Kidney epithelial cell (primary cell): ENCODE measurements around the gene MALT1. TPM values are rescaled to one million over a fixed set of nuclear protein-coding genes. Genes with fewer than 3 reads are reported as not detected.

Source experiments
- DNase-seq: peaks from one replicate; pipeline ENCODE4 v3.0.0-alpha.2; 2010; ENCODE audit warnings: low read depth
- H3K27me3 ChIP-seq: 2 replicates; pipeline ENCODE4 v1.6.0; 2011; ENCODE audit warnings: low read length; ENCODE audit not compliant: control insufficient read depth, insufficient read depth
- H3K36me3 ChIP-seq: 2 replicates; pipeline ENCODE4 v1.5.1; 2011; ENCODE audit warnings: low read length; ENCODE audit not compliant: control insufficient read depth, insufficient read depth
- H3K4me3 ChIP-seq: 2 replicates; pipeline ENCODE4 v1.5.1; 2011; ENCODE audit warnings: low read depth, mild to moderate bottlenecking, control low read depth, low read length
- total RNA-seq: library from RNA; depleted of rRNA; stranded (reverse); fragments of >200 nt; gene quantifications from 2 replicates; pipeline ENCODE4 v1.2.3, GENCODE V29; 2015
- TF ChIP-seq, protein P1 (sequence below): IDR thresholded peaks from 2 replicates; pipeline ENCODE4 v1.5.1; 2011; ENCODE audit warnings: mild to moderate bottlenecking, moderate library complexity, low read length, control low read depth, inconsistent platforms; ENCODE audit not compliant: insufficient read depth, poor library complexity, severe bottlenecking

The MALT1 gene
- total RNA-seq, 1 donor from 2014 or later, result 19.8 TPM

DNA sequence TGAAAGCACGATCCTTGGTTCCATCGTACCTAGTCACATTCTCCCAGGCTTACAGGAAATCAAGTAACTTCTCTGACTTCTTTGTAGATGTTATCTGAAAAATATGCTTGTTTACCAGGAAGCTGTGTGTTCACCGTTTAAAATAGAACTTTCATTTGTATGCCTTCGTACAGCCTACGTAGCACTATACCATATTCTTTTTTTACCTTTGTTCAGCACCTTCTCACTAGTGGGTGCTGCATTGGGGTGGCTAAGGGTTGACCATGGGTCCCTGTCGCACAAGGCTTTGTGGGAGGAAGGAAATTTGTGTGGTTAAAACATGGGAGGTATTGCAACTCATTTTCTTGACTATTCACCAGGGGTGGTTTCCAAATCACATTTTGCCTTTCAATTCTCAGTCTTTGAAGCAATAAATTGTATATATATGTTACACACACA lies 16.6 kb downstream of the MALT1 start:
- H3K4me3 ChIP-seq, result no peak overlapping the region
- H3K36me3 ChIP-seq, result peaks cover 4% of the 10 kb centered on the region
- no peak for DNase-seq
- no peaks in the 10 kb centered on the region for H3K27me3 ChIP-seq
- TF ChIP-seq, protein P1, sequence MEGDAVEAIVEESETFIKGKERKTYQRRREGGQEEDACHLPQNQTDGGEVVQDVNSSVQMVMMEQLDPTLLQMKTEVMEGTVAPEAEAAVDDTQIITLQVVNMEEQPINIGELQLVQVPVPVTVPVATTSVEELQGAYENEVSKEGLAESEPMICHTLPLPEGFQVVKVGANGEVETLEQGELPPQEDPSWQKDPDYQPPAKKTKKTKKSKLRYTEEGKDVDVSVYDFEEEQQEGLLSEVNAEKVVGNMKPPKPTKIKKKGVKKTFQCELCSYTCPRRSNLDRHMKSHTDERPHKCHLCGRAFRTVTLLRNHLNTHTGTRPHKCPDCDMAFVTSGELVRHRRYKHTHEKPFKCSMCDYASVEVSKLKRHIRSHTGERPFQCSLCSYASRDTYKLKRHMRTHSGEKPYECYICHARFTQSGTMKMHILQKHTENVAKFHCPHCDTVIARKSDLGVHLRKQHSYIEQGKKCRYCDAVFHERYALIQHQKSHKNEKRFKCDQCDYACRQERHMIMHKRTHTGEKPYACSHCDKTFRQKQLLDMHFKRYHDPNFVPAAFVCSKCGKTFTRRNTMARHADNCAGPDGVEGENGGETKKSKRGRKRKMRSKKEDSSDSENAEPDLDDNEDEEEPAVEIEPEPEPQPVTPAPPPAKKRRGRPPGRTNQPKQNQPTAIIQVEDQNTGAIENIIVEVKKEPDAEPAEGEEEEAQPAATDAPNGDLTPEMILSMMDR, result no peak

DNA sequence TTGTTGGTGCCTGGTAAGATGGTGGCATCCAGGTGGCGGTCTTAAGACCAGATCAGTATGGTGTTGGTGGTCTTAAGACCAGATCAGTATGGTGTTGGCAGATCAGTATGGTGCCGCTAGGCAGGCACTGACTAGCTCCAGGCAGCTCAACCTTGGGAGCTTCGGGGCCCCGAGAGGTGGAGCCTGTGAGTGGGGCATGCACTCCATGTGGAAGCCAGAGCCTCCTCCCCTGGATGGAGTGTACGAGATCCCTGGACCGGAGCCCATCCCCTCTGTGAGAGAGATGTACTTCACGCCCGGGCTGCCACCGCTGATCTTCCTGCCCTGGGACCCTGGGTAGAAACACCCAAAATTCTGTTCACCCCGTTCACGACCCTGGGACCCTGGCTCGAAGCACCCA lies 19.0 kb downstream of the MALT1 start:
- peaks cover 5% of the 10 kb centered on the region for H3K36me3 ChIP-seq
- no peaks in the 10 kb centered on the region for H3K27me3 ChIP-seq
- no peak overlapping the region for H3K4me3 ChIP-seq
- no peak for DNase-seq
- TF ChIP-seq, protein P1, result no peak

DNA sequence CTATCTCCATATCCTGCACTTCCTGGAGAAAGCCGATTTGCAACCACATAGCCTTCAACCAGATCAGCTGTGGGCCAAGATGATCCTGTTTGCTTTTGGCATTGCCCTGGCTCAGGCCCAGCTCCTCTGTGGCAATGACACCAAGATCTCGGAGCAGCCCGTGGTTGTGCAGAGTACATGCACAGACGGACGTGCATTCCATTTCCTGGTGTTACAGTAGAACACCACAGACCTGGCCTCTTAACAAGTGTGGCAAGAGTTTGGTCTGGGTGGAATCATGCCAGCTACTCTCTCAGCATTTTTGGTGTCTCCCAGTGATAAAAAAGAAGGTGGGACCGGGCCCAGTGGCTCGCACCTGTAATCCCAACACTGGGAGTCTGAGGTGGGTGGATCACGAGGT lies 20.0 kb downstream of the MALT1 start:
- H3K36me3 ChIP-seq, result peaks cover 5% of the 10 kb centered on the region
- H3K27me3 ChIP-seq, result no peaks in the 10 kb centered on the region
- no peak for DNase-seq
- no peak overlapping the region for H3K4me3 ChIP-seq
- TF ChIP-seq, protein P1, result no peak

GRCh38 chr18:58692422-58693185 lies 21.3 kb downstream of the MALT1 start:
- no peak for DNase-seq
- peaks cover 7% of the 10 kb centered on the region for H3K36me3 ChIP-seq
- TF ChIP-seq, protein P1, result no peak

GRCh38 chr18:58694221-58694620 lies 23.0 kb downstream of the MALT1 start:
- H3K4me3 ChIP-seq, result no peak overlapping the region
- peaks cover 7% of the 10 kb centered on the region for H3K36me3 ChIP-seq
- H3K27me3 ChIP-seq, result no peaks in the 10 kb centered on the region
- no peak for DNase-seq
- TF ChIP-seq, protein P1, result no peak

More at GRCh38 chr18:58692422-58693185, 21.3 kb downstream of the MALT1 start:
- Histone ChIP-seq H3K4me3 (no peak overlapping the region), H3K27me3 (no peaks in the 10 kb centered on the region)
